Mesothelial cell of epicardium (in vitro differentiated cells): ENCODE results near the gene AWAT2. TPM values are rescaled to one million over a fixed set of nuclear protein-coding genes. Genes with fewer than 3 reads are reported as not detected.
A peak's percentile ranks its signal among the peaks of the same experiment; 100 is the strongest.

Experiments used
- DNase-seq, 2 experiments: peaks; one replicate each; pipeline ENCODE4 v3.0.0; 2021; ENCODE audit warnings: low spot score in 2 of 2; ENCODE audit not compliant: unreplicated experiment in 2 of 2
- H3K27ac Mint-ChIP-seq: 2 replicates; pipeline ENCODE4 v1.8.0; 2021; ENCODE audit warnings: mixed read lengths
- H3K27me3 Mint-ChIP-seq: 2 replicates; pipeline ENCODE4 v1.8.0; 2021; ENCODE audit warnings: low read depth, mixed read lengths
- H3K36me3 Mint-ChIP-seq: 2 replicates; pipeline ENCODE4 v1.8.0; 2021; ENCODE audit warnings: mixed read lengths
- H3K4me1 Mint-ChIP-seq: 2 replicates; pipeline ENCODE4 v1.8.0; 2021; ENCODE audit warnings: mixed read lengths
- H3K4me3 Mint-ChIP-seq: 2 replicates; pipeline ENCODE4 v1.8.0; 2021; ENCODE audit warnings: mild to moderate bottlenecking, moderate library complexity, mixed read lengths
- H3K9me3 Mint-ChIP-seq: 2 replicates; pipeline ENCODE4 v1.8.0; 2021; ENCODE audit warnings: mixed read lengths
- CTCF ChIP-seq: fragments of 200-600 bp; sonication (generic); IDR thresholded peaks from one replicate; pipeline ENCODE4 v1.5.0; 2021; ENCODE audit warnings: antibody characterized with exemption; ENCODE audit not compliant: unreplicated experiment
- total RNA-seq: library from RNA; stranded (reverse); gene quantifications from 3 replicates; pipeline ENCODE4 v1.2.1, GENCODE V29; 2021

The AWAT2 gene
- total RNA-seq, 1 donor from 2014 or later = not detected

GRCh38 chrX:70087857-70088630, 38.3 kb upstream of the AWAT2 start:
- Mint-ChIP-seq H3K27ac (peak overlapping the region; percentile 79), H3K36me3 (no peaks in the 10 kb centered on the region), H3K4me1 (peaks cover 10% of the 10 kb centered on the region), H3K27me3 (peaks cover 2% of the 10 kb centered on the region), H3K9me3 (no peaks in the 10 kb centered on the region), H3K4me3 (no peak overlapping the region)
- TF ChIP-seq CTCF = no peak
- DNase-seq = no peak

- DNase-seq = no peak
- Mint-ChIP-seq H3K27me3 (no peaks in the 10 kb centered on the region), H3K4me3 (no peak overlapping the region), H3K36me3 (no peaks in the 10 kb centered on the region), H3K27ac (no peak overlapping the region), H3K4me1 (peaks cover 10% of the 10 kb centered on the region), H3K9me3 (peaks cover 6% of the 10 kb centered on the region)
- TF ChIP-seq CTCF = no peak
Observed at GRCh38 chrX:70084592-70085240, 35.0 kb upstream of the AWAT2 start.

- no peak for TF ChIP-seq CTCF
- H3K4me3 Mint-ChIP-seq = no peak overlapping the region
- peaks cover 12% of the 10 kb centered on the region for H3K9me3 Mint-ChIP-seq
- H3K27me3 Mint-ChIP-seq = no peaks in the 10 kb centered on the region
- no peaks in the 10 kb centered on the region for H3K36me3 Mint-ChIP-seq
- no peak for DNase-seq
- H3K4me1 Mint-ChIP-seq = peaks cover 1% of the 10 kb centered on the region
- no peak overlapping the region for H3K27ac Mint-ChIP-seq
Observed at GRCh38 chrX:70082723-70083122, 33.0 kb upstream of the AWAT2 start.

GRCh38 chrX:70079870-70080269, 30.1 kb upstream of the AWAT2 start:
- H3K36me3 Mint-ChIP-seq = no peaks in the 10 kb centered on the region
- H3K4me3 Mint-ChIP-seq = no peak overlapping the region
- DNase-seq = no peak
- no peaks in the 10 kb centered on the region for H3K4me1 Mint-ChIP-seq
- TF ChIP-seq CTCF = no peak
- H3K9me3 Mint-ChIP-seq = peaks cover 24% of the 10 kb centered on the region
- H3K27ac Mint-ChIP-seq = no peak overlapping the region
- no peaks in the 10 kb centered on the region for H3K27me3 Mint-ChIP-seq

- DNase-seq = no peak
- Mint-ChIP-seq H3K4me3 (no peak overlapping the region), H3K9me3 (peaks cover 24% of the 10 kb centered on the region)
Observed at GRCh38 chrX:70079297-70079696, 29.6 kb upstream of the AWAT2 start.

More at GRCh38 chrX:70079297-70079696, 29.6 kb upstream of the AWAT2 start:
- Mint-ChIP-seq H3K27me3 (no peaks in the 10 kb centered on the region), H3K27ac (no peak overlapping the region), H3K4me1 (no peaks in the 10 kb centered on the region), H3K36me3 (no peaks in the 10 kb centered on the region)
- no peak for TF ChIP-seq CTCF
